HG03108 (cell line): Measurements from ENCODE around the gene PRKCA.
A peak's percentile ranks its signal among the peaks of the same experiment; 100 is the strongest.
"Not testable (repeated sequence)": the region's sequence is repeated elsewhere in the genome, so short reads cannot be mapped to it uniquely, and the experiment has no call there.

Experiments used
- ATAC-seq: cut with Tn5 transposase; IDR thresholded peaks from one replicate; pipeline ENCODE4 v1.9.1; 2021; ENCODE audit warnings: moderate library complexity; ENCODE audit not compliant: unreplicated experiment

Gene PRKCA

DNA sequence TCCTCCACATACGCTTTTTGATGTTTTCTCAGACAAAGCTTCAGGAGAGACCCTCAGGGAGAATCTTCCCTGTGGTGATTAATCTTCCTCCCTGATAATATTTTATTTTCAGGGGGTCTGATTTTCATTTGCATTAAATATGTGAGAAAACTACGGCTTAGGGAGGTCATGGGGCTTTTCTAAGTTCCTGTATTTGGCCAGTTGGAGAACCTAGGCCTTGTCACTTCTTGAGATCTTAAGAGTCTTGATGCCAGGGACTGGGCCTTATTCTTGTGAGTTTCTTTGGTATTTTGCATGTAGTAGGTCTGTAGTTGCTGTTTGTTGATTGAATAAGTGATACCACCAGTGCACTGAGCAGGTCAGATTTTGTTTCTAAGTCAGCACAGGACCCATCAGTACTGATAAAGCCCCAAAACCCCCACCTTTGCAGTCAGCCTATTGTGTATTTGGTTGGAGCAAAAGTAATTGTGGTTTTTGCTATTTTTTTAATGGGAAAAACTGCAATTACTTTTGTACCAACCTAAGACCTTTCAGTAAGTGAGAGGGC, 130.1 kb downstream of the PRKCA start:
- no peak for ATAC-seq

- no peak for ATAC-seq
Measured at GRCh38 chr17:66432996-66433551, 130.7 kb downstream of the PRKCA start.

DNA sequence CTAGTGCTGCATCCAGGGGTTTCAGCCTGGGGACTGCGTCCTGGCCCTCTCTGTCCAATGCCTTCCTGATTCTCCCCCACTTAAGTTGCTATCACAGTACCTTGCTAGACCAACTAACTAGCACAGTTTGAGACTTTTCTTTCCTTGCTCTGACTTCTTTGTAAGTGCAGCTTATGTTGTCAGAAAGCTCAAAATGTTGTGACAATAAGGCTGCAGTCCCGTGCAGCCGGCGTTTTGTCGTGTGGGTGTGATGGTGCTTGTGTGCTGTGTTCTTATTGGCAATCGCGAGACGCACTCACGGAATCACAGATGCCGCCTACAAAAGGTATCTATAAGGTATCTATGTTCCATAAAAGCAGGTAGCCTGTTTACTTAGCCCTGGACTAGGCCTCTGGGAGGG, 132.8 kb downstream of the PRKCA start:
- ATAC-seq, result no peak

DNA sequence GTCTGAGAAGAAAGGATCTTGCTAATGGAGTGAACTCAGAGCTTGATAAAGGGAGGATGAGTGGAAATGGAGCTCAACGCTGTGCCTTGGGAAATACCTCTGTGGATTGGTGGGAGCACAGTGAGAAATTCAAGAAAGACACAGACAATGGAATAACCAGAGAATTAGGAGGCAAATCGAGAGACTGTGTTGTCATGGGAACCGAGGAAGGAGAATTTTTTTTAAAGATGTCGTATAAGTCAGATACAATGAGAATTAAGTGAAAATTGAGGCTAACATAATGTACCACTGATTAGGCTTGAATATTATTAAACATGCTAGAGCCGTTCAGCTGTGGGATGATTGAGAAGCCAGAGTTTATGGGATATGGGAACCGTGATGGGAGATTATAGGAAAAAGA, 134.2 kb downstream of the PRKCA start:
- no peak for ATAC-seq

GRCh38 chr17:66437476-66438026, 135.1 kb downstream of the PRKCA start:
- no peak for ATAC-seq

GRCh38 chr17:66438101-66438500, 135.7 kb downstream of the PRKCA start:
- no peak for ATAC-seq

- ATAC-seq, result peak; percentile 86
Measured at GRCh38 chr17:66441101-66441661, 138.8 kb downstream of the PRKCA start.

- ATAC-seq, result no peak
Measured at GRCh38 chr17:66443166-66443565, 140.8 kb downstream of the PRKCA start.

DNA sequence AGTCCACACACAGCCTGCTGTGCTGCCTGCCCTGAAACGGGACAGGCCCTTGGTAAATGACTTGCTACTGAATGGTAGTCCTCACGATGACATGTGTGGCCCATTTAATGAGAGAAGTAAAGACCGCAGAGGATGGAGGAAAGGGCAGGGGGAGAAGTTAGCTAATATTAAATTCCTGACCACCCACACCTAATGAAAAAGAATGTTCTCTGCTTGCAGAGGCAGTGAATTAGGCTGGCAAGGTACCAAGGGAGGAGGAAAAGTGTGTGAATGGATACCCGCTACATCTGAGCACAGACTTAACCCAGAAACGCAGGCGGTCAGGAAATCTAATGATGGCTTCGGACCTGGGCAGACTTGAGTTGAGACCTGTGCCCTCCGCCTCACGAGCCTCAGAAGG, 141.2 kb downstream of the PRKCA start:
- no peak for ATAC-seq

GRCh38 chr17:66444031-66444430, 141.6 kb downstream of the PRKCA start:
- no peak for ATAC-seq

GRCh38 chr17:66445229-66445628, 142.8 kb downstream of the PRKCA start:
- ATAC-seq, result no peak

DNA sequence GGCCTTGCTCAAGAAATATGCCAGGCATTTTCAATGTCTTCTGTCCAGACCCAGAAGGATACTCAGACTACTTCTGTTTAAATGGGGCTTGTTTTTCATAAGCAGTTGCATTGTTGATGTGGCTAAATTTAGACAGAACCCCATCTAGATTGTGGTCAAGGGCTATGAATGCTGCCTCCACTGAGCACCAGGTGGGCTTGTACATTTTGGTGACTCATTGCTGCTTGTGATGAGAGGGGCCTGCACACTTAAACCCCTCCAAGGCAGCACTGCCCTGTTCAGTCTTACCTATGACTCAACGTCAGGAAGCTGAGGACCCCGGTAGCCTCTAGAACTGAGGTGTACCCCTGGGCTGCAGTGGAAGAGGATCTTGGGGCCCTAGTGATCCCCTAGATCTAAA, 144.0 kb downstream of the PRKCA start:
- ATAC-seq, result no peak

GRCh38 chr17:66447159-66447558, 144.7 kb downstream of the PRKCA start:
- ATAC-seq, result no peak

- no peak for ATAC-seq
Measured at GRCh38 chr17:66448026-66448639, 145.7 kb downstream of the PRKCA start.

- ATAC-seq, result no peak
Measured at GRCh38 chr17:66449418-66449977, 147.1 kb downstream of the PRKCA start.

- no peak for ATAC-seq
Measured at GRCh38 chr17:66450008-66450851, 147.8 kb downstream of the PRKCA start.

- no peak for ATAC-seq
Measured at GRCh38 chr17:66450852-66451158, 148.4 kb downstream of the PRKCA start.

- no peak for ATAC-seq
Measured at GRCh38 chr17:66451188-66452149, 149.1 kb downstream of the PRKCA start.

- ATAC-seq, result no peak
Measured at GRCh38 chr17:66455060-66455459, 152.6 kb downstream of the PRKCA start.

DNA sequence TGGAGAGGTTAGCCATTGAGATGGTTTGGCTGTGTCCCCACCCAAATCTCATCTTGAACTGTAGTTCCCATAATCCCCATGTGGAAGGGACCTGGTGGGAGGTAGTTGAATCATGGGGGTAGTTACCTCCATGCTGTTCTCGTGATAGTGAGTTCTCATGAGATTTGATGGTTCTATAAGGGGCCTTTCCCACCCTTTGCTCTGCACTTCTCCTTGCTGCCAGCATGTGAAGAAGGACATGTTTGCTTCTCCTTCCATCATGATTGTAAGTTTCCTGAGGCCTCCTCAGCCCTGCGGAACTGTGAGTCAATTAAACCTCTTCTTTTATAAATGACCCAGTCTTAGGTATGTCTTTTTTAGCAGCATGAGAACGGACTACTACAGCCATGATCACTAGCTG, 155.1 kb downstream of the PRKCA start:
- ATAC-seq, result not testable (repeated sequence)
